ENCODE measurements around the gene BCL10. TPM values are rescaled to one million over a fixed set of nuclear protein-coding genes. Genes with fewer than 3 reads are reported as not detected.

The BCL10 gene
- total and polyA plus RNA-seq, 2 of the 8 experiments (the other 6 are each of a cell fraction or from before 2014, with no cell fraction given): 7.4 to 29.6 TPM

GRCh38 chr1:85216697-85217096 lies 59.7 kb downstream of the BCL10 start:
- H3K56ac ChIP-seq (replicated peaks; ENCODE audit: insufficient read length, low read depth, low read length): no peak overlapping the region
- H2AK5ac ChIP-seq (ENCODE audit: low read depth, low read length): no peak overlapping the region
- H3K79me1 ChIP-seq (ENCODE audit: low read depth, low read length): no peaks in the 10 kb centered on the region
- H3K4me1 ChIP-seq (replicated peaks in 1 of 4; ENCODE audit: control insufficient read depth in 3 of 4, insufficient read depth in 4 of 4, low read length in 3 of 4): peaks cover 0 to 2% (median 0%) of the 10 kb centered on the region in 4 experiments; a peak in 3 of 7 replicates
- H4K91ac ChIP-seq (replicated peaks; ENCODE audit: insufficient read length, low read length): no peak overlapping the region
- CTCF ChIA-PET (ENCODE audit: partially characterized antibody): interaction anchor here (0.9 to 1.7 kb wide), 6 partner anchors 8 to 108 kb away, joined by 3 to 6 read pairs (median 5); no protein-coding TSS in a partner anchor
- H3K36me3 ChIP-seq (ENCODE audit: control insufficient read depth in 2 of 4, insufficient read depth in 4 of 4, low read length in 3 of 4): no peaks in the 10 kb centered on the region
- H4K8ac ChIP-seq (ENCODE audit: extremely low read depth, insufficient read depth, low read length): no peak overlapping the region
- H3K27ac ChIP-seq (ENCODE audit: low read depth, low read length): no peak overlapping the region
- H2BK5ac ChIP-seq (ENCODE audit: low read depth, low read length): no peak overlapping the region
- no peak overlapping the region for H3K4ac ChIP-seq (replicated peaks; ENCODE audit: insufficient read length, low read depth, low read length)
- H3K4me3 ChIP-seq (ENCODE audit: extremely low read depth in 1 of 4, insufficient read depth in 2 of 4, low read depth in 3 of 4, low read length in 4 of 4): no peak overlapping the region
- H2BK15ac ChIP-seq (ENCODE audit: low read length): no peak overlapping the region
- no peaks in the 10 kb centered on the region for H3K79me2 ChIP-seq (ENCODE audit: control insufficient read depth in 1 of 2, insufficient read depth in 2 of 2, low read length in 2 of 2)
- DNase-seq (ENCODE audit: low read depth in 1 of 2, low spot score in 2 of 2) (no peak), FAIRE-seq (no peak)
- H4K5ac ChIP-seq (ENCODE audit: insufficient read length, low read depth, low read length): no peak overlapping the region
- H3K23ac ChIP-seq (ENCODE audit: insufficient read length): no peak overlapping the region
- no peak overlapping the region for H2BK12ac ChIP-seq (ENCODE audit: low read depth, low read length)
- no peak overlapping the region for H3K18ac ChIP-seq (ENCODE audit: extremely low read depth, low read length)
- H2AFZ ChIP-seq (ENCODE audit: low read length): no peak overlapping the region
- no peaks in the 10 kb centered on the region for H3K27me3 ChIP-seq (replicated peaks in 1 of 4; ENCODE audit: control insufficient read depth in 3 of 4, extremely low read depth in 1 of 4, insufficient read depth in 3 of 4, low read length in 3 of 4)
- TF ChIP-seq SP4 (IDR thresholded peaks at IDR 0.05; ENCODE audit: low read length): no peak
- no peak for TF ChIP-seq KDM1A (IDR thresholded peaks at IDR 0.05; ENCODE audit: borderline replicate concordance, low read length)
- TF ChIP-seq KDM4A (IDR thresholded peaks at IDR 0.05; ENCODE audit: low read depth, low read length, severe bottlenecking): no peak
- TF ChIP-seq GABPA (IDR thresholded peaks at IDR 0.05; ENCODE audit: borderline replicate concordance, insufficient read depth, low read length): no peak
- TF ChIP-seq GTF2F1 (IDR thresholded peaks at IDR 0.05; ENCODE audit: borderline replicate concordance, low read depth, low read length): no peak
- TF ChIP-seq POLR2AphosphoS5 (IDR thresholded peaks at IDR 0.05; ENCODE audit: low read depth, low read length): no peak
- no peak for TF ChIP-seq TEAD4 (IDR thresholded peaks at IDR 0.05; ENCODE audit: low read depth, low read length)
- TF ChIP-seq TAF7 (optimal IDR thresholded peaks at IDR 0.05; ENCODE audit: borderline replicate concordance, low read depth, low read length): no peak
- no peak for TF ChIP-seq CBX5 (IDR thresholded peaks at IDR 0.05; ENCODE audit: low read depth, low read length)
- TF ChIP-seq MAFK (IDR thresholded peaks at IDR 0.05; ENCODE audit: low read depth, low read length): no peak
- H3K9ac ChIP-seq (replicated peaks in 1 of 4; ENCODE audit: extremely low read depth in 1 of 4, low read depth in 3 of 4, low read length in 3 of 4): no peak overlapping the region
- no peak overlapping the region for H3K4me2 ChIP-seq (ENCODE audit: insufficient read depth in 1 of 2, low read depth in 2 of 2, low read length in 2 of 2)
- H2BK120ac ChIP-seq (replicated peaks; ENCODE audit: low read depth, low read length): no peak overlapping the region
- H3K9me3 ChIP-seq (ENCODE audit: insufficient read depth in 2 of 2, low read depth in 1 of 2, low read length in 1 of 2): no peaks in the 10 kb centered on the region
- no peaks in the 10 kb centered on the region for H4K20me1 ChIP-seq (replicated peaks in 1 of 2; ENCODE audit: control insufficient read depth in 1 of 2, insufficient read depth in 2 of 2, low read length in 2 of 2)
- POLR2A ChIA-PET (ENCODE audit: partially characterized antibody): interaction anchor here (1.5 kb wide), 1 partner anchor 15 kb away, joined by 5 read pairs; the partner anchor contains the start of gene SYDE2
- H3K14ac ChIP-seq (ENCODE audit: insufficient read length): no peak overlapping the region
- H3K23me2 ChIP-seq (ENCODE audit: low read depth, low read length): no peaks in the 10 kb centered on the region
- H2BK20ac ChIP-seq (ENCODE audit: low read length): no peak overlapping the region

All from H1 (cell line).